ENCODE results near the gene TRAK2.
"Not testable (repeated sequence)": the region's sequence is repeated elsewhere in the genome, so short reads cannot be mapped to it uniquely, and the experiment has no call there.

Gene TRAK2

GRCh38 chr2:201401815-201402214 lies 49.4 kb downstream of the TRAK2 start:
- CTCF ChIA-PET: no interaction called here
- POLR2A ChIA-PET: no interaction called here

GRCh38 chr2:201396595-201396994 lies 54.7 kb downstream of the TRAK2 start:
- DNase-seq (ENCODE audit: extremely low spot score): no peak
- ChIA-PET POLR2A (no interaction called here), CTCF (no interaction called here)
- TF ChIP-seq LEF1 (IDR thresholded peaks at IDR 0.05; ENCODE audit: borderline replicate concordance) (no peak), SP1 (IDR thresholded peaks at IDR 0.05) (no peak), FOXA1 (IDR thresholded peaks at IDR 0.05) (no peak), ARNT (IDR thresholded peaks at IDR 0.05) (no peak), CTBP1 (IDR thresholded peaks at IDR 0.05; ENCODE audit: borderline replicate concordance) (no peak), ZNF384 (IDR thresholded peaks at IDR 0.05) (no peak), FOXM1 (IDR thresholded peaks at IDR 0.05; ENCODE audit: borderline replicate concordance) (no peak), SUZ12 (IDR thresholded peaks at IDR 0.05) (no peak), PKNOX1 (IDR thresholded peaks at IDR 0.05) (no peak), FOXK2 (IDR thresholded peaks at IDR 0.05) (no peak), BHLHE40 (IDR thresholded peaks at IDR 0.05; ENCODE audit: borderline replicate concordance) (no peak), ELF4 (IDR thresholded peaks at IDR 0.05) (no peak), TARDBP (IDR thresholded peaks at IDR 0.05) (no peak)

More at GRCh38 chr2:201401815-201402214, 49.4 kb downstream of the TRAK2 start:
- TF ChIP-seq BHLHE40 (IDR thresholded peaks at IDR 0.05; ENCODE audit: borderline replicate concordance): no peak
- TF ChIP-seq ZNF384 (IDR thresholded peaks at IDR 0.05): no peak
- no peak for TF ChIP-seq L3MBTL2 (conservative IDR thresholded peaks at IDR 0.05)
- no peak for DNase-seq (ENCODE audit: extremely low spot score)

GRCh38 chr2:201383136-201383535 lies 68.1 kb downstream of the TRAK2 start:
- no peak for TF ChIP-seq L3MBTL2 (conservative IDR thresholded peaks at IDR 0.05)
- TF ChIP-seq ZNF384 (IDR thresholded peaks at IDR 0.05): no peak
- ChIA-PET POLR2A (no interaction called here), CTCF (no interaction called here)
- DNase-seq (ENCODE audit: extremely low spot score): no peak

- CTCF ChIA-PET: interaction anchor here (0.5 kb wide), 1 partner anchor 591 kb away, joined by 7 read pairs; no protein-coding TSS in a partner anchor
- DNase-seq (ENCODE audit: extremely low spot score): no peak
- TF ChIP-seq TARDBP (IDR thresholded peaks at IDR 0.05): no peak
- no peak for TF ChIP-seq FOXA1 (IDR thresholded peaks at IDR 0.05)
- TF ChIP-seq FOXM1 (IDR thresholded peaks at IDR 0.05; ENCODE audit: borderline replicate concordance): no peak
- no peak for TF ChIP-seq ARNT (IDR thresholded peaks at IDR 0.05)
- TF ChIP-seq FOXK2 (IDR thresholded peaks at IDR 0.05): no peak
- TF ChIP-seq NFRKB (IDR thresholded peaks at IDR 0.05): no peak
- TF ChIP-seq CTBP1 (IDR thresholded peaks at IDR 0.05; ENCODE audit: borderline replicate concordance): no peak
- no peak for TF ChIP-seq BHLHE40 (IDR thresholded peaks at IDR 0.05; ENCODE audit: borderline replicate concordance)
- TF ChIP-seq ZNF384 (IDR thresholded peaks at IDR 0.05): no peak
- no peak for TF ChIP-seq HDGF (IDR thresholded peaks at IDR 0.05; ENCODE audit: borderline replicate concordance)
- no peak for TF ChIP-seq SP1 (IDR thresholded peaks at IDR 0.05)
- no peak for TF ChIP-seq PKNOX1 (IDR thresholded peaks at IDR 0.05)
- no peak for TF ChIP-seq SUZ12 (IDR thresholded peaks at IDR 0.05)
- TF ChIP-seq LEF1 (IDR thresholded peaks at IDR 0.05; ENCODE audit: borderline replicate concordance): no peak
- no peak for TF ChIP-seq L3MBTL2 (conservative IDR thresholded peaks at IDR 0.05)
- no peak for TF ChIP-seq ELF4 (IDR thresholded peaks at IDR 0.05)
- POLR2A ChIA-PET: no interaction called here
These were observed 72.5 kb downstream of the TRAK2 start for GRCh38 chr2:201378496-201379397.

GRCh38 chr2:201377218-201377617 lies 74.0 kb downstream of the TRAK2 start:
- POLR2A ChIA-PET: no interaction called here
- TF ChIP-seq FOXM1 (IDR thresholded peaks at IDR 0.05; ENCODE audit: borderline replicate concordance): no peak
- no peak for TF ChIP-seq TARDBP (IDR thresholded peaks at IDR 0.05)
- TF ChIP-seq CTBP1 (IDR thresholded peaks at IDR 0.05; ENCODE audit: borderline replicate concordance): no peak
- TF ChIP-seq FOXA1 (IDR thresholded peaks at IDR 0.05): no peak
- TF ChIP-seq L3MBTL2 (conservative IDR thresholded peaks at IDR 0.05): no peak
- CTCF ChIA-PET: interaction anchor here (0.7 kb wide), 1 partner anchor 15 kb away, joined by 3 read pairs; no protein-coding TSS in a partner anchor
- DNase-seq (ENCODE audit: extremely low spot score): no peak

GRCh38 chr2:201369775-201370174 lies 81.5 kb downstream of the TRAK2 start:
- CTCF ChIA-PET: no interaction called here
- DNase-seq (ENCODE audit: extremely low spot score): no peak
- TF ChIP-seq ZNF384 (IDR thresholded peaks at IDR 0.05) (no peak), SUZ12 (IDR thresholded peaks at IDR 0.05) (no peak), PKNOX1 (IDR thresholded peaks at IDR 0.05) (no peak), TARDBP (IDR thresholded peaks at IDR 0.05) (no peak), FOXK2 (IDR thresholded peaks at IDR 0.05) (no peak), BHLHE40 (IDR thresholded peaks at IDR 0.05; ENCODE audit: borderline replicate concordance) (no peak), NFRKB (IDR thresholded peaks at IDR 0.05) (no peak), FOXA1 (IDR thresholded peaks at IDR 0.05) (no peak), HDGF (IDR thresholded peaks at IDR 0.05; ENCODE audit: borderline replicate concordance) (no peak), L3MBTL2 (conservative IDR thresholded peaks at IDR 0.05) (no peak), SP1 (IDR thresholded peaks at IDR 0.05) (no peak), FOXM1 (IDR thresholded peaks at IDR 0.05; ENCODE audit: borderline replicate concordance) (no peak), ARNT (IDR thresholded peaks at IDR 0.05) (no peak), CTBP1 (IDR thresholded peaks at IDR 0.05; ENCODE audit: borderline replicate concordance) (no peak), LEF1 (IDR thresholded peaks at IDR 0.05; ENCODE audit: borderline replicate concordance) (no peak), ELF4 (IDR thresholded peaks at IDR 0.05) (no peak)
- POLR2A ChIA-PET: no interaction called here

GRCh38 chr2:201369318-201369717 lies 81.9 kb downstream of the TRAK2 start:
- POLR2A ChIA-PET; CTCF ChIA-PET; DNase-seq (ENCODE audit: extremely low spot score): not testable (repeated sequence)

Measured in HEK293T (cell line).